HUES64 (cell line): ENCODE results near the gene LGALS4. TPM values are rescaled to one million over a fixed set of nuclear protein-coding genes. Genes with fewer than 3 reads are reported as not detected.
A peak's percentile ranks its signal among the peaks of the same experiment; 100 is the strongest.
"Not testable (repeated sequence)": the region's sequence is repeated elsewhere in the genome, so short reads cannot be mapped to it uniquely, and the experiment has no call there.

ENCODE experiments used
- H3K27ac ChIP-seq: 2 replicates; pipeline ENCODE4 v1.7.0; 2013; ENCODE audit warnings: low read depth, low read length, inconsistent platforms
- H3K27me3 ChIP-seq: 2 replicates; pipeline ENCODE4 v1.6.1; 2013; ENCODE audit warnings: mild to moderate bottlenecking, low read length; ENCODE audit not compliant: insufficient read depth
- H3K36me3 ChIP-seq: 2 replicates; pipeline ENCODE4 v1.6.1; 2013; ENCODE audit warnings: mild to moderate bottlenecking, low read length; ENCODE audit not compliant: insufficient read depth
- H3K4me1 ChIP-seq: 2 replicates; pipeline ENCODE4 v1.6.1; 2013; ENCODE audit warnings: mild to moderate bottlenecking, low read length, moderate library complexity; ENCODE audit not compliant: insufficient read depth
- H3K4me3 ChIP-seq: 2 replicates; pipeline ENCODE4 v1.5.1; 2013; ENCODE audit warnings: mild to moderate bottlenecking, low read length, moderate library complexity
- H3K9ac ChIP-seq: 2 replicates; pipeline ENCODE4 v1.6.1; 2013; ENCODE audit warnings: mild to moderate bottlenecking, low read depth, low read length
- H3K9me3 ChIP-seq: 2 replicates; pipeline ENCODE4 v1.6.1; 2013; ENCODE audit warnings: low read depth, low read length; ENCODE audit not compliant: insufficient read depth
- WGBS: fragments of 150-250, 120-280 bp; methylation state at CpG from one replicate; pipeline ENCODE4 v1.1.7; 2013; ENCODE audit warnings: missing lambda C conversion rate; 5-methylcytosine and 5-hydroxymethylcytosine counted together
- polyA plus RNA-seq, 2 experiments: library from polyadenylated mRNA; stranded (reverse); fragments of 50-300 nt; gene quantifications; one replicate each; pipeline ENCODE4 v1.2.3, GENCODE V29; 2013

LGALS4 gene, protein sequence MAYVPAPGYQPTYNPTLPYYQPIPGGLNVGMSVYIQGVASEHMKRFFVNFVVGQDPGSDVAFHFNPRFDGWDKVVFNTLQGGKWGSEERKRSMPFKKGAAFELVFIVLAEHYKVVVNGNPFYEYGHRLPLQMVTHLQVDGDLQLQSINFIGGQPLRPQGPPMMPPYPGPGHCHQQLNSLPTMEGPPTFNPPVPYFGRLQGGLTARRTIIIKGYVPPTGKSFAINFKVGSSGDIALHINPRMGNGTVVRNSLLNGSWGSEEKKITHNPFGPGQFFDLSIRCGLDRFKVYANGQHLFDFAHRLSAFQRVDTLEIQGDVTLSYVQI
- not detected for polyA plus RNA-seq (2013, experiment 1 of 2)
- not detected for polyA plus RNA-seq (2013, experiment 2 of 2)

DNA sequence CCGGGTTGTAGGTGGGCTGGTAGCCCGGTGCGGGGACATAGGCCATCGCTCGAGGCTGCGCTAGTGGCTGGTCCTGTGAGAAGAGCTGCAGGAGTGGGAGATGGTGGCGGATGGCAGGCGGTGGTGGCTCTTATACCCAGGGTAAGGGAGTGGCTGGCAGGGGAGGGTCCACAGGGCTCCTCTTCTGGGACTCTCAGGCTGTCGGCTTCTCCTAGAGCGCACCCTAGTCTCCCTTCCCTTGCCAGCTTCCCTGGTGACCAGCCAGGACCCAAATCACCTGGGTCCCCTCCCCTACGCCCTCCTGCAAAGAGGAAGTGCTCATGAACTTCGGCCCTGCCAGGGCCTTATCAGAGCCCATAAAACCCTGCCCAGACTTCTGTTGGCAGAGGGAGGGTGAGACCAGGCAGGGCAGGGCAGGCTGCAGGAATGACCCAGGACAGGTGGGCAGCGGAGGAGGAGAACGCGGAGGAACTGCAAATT lies at the start of gene LGALS4:
TSS of gene LGALS4 (minus strand) at position 105 of the 480 bp plus-strand sequence. CDS start at position 46, 59 bp downstream.
- Histone ChIP-seq H3K36me3 (peaks cover 23% of the 10 kb centered on the region), H3K27ac (no peak within 1 kb of the TSS), H3K27me3 (no peaks in the 10 kb centered on the region), H3K4me3 (no peak within 1 kb of the TSS), H3K4me1 (no peaks in the 10 kb centered on the region), H3K9me3 (no peaks in the 10 kb centered on the region), H3K9ac (no peak within 1 kb of the TSS)
- 96% methylated on average over 15 of the region's 15 CpGs for WGBS

DNA sequence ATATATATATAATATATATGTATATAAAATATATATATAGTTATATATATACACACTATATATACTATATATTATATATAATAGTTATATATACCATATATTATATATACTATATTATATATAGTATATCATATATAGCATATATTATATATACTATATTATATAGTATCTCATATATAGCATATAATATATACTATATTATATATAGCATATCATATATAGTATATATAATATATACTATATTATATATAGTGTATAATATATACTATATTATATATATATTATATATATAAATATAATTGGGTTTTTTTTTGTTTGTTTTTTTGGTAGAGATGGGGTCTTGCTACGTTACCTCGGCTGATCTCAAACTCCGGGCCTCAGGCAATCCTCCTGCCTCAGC lies 48.6 kb upstream of the LGALS4 start:
- H3K4me1 ChIP-seq = no peaks in the 10 kb centered on the region
- WGBS = 98% methylated on average over 3 of the region's 3 CpGs
- H3K9me3 ChIP-seq = peaks cover 8% of the 10 kb centered on the region; the same call in 1 of the 2 replicates
- H3K27me3 ChIP-seq = no peaks in the 10 kb centered on the region
- no peak overlapping the region for H3K27ac ChIP-seq
- H3K9ac ChIP-seq = no peak overlapping the region
- no peak overlapping the region for H3K4me3 ChIP-seq
- no peaks in the 10 kb centered on the region for H3K36me3 ChIP-seq

DNA sequence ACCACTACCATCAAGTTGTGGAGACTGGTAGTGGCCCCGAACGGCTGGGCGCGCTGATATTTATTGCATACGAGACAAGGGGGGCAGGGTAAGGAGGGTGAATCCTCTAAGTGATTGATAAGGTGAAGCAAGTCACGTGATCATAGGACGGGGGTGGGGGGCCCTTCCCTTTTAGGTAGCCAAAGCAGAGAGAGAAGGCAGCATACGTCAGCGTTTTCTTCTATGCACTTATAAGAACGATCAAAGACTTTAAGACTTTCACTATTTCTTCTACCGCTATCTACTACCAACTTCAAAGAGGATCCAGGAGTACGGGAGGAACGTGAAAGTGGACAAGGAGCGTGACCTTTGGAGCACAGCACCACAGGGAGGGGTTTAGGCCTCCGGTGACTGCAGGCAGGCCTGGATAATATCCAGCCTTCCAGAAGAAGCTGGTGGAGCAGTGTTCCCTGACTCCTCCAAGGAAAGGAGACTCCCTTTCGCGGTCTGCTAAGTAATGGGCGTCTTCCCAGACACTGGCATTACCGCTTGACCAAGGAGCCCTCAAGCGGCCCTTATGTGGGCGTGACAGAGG lies 47.0 kb upstream of the LGALS4 start:
- not testable (repeated sequence) for H3K36me3 ChIP-seq, H3K27me3 ChIP-seq, H3K4me1 ChIP-seq, H3K9ac ChIP-seq, H3K4me3 ChIP-seq, H3K27ac ChIP-seq, H3K9me3 ChIP-seq
- WGBS = 88% methylated on average over 21 of the region's 21 CpGs

DNA sequence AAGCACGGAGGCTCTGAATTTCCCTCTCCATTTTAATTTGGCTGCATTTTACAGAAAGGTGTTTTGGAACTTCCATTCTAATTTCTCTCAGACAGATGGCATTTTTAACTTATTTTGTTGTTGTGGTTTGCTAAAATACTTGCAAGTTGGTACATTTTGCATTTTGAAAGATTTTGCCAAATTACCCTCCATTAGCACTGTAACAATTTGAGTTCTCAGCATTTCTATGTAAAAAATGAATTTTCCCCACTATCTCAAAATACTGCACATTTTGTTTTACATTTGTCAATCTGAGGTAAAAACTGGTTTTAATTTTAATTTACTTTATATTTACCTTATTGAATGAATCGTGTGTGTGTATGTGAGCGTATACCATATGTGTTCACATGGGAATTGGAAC lies 44.1 kb upstream of the LGALS4 start:
- no peaks in the 10 kb centered on the region for H3K27me3 ChIP-seq
- H3K4me3 ChIP-seq = no peak overlapping the region
- H3K36me3 ChIP-seq = no peaks in the 10 kb centered on the region
- peaks cover 8% of the 10 kb centered on the region; the same call in 1 of the 2 replicates for H3K9me3 ChIP-seq
- no peak overlapping the region for H3K27ac ChIP-seq
- whole genome bisulfite sequencing = 94% methylated on average over 3 of the region's 3 CpGs
- H3K9ac ChIP-seq = no peak overlapping the region
- H3K4me1 ChIP-seq = no peaks in the 10 kb centered on the region

DNA sequence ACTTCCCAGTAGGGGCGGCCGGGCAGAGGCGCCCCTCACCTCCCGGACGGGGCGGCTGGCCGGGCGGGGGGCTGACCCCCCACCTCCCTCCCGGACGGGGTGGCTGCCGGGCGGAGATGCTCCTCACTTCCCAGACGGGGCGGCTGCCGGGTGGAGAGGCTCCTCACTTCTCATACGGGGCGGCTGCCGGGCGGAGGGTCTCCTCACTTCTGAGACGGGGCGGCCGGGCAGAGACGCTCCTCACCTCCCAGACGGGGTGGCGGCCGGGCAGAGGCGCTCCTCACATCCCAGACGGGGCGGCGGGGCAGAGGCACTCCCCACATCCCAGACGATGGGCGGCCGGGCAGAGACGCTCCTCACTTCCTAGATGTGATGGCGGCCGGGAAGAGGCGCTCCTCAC lies 43.0 kb upstream of the LGALS4 start:
- H3K9me3 ChIP-seq, H3K4me1 ChIP-seq, H3K27ac ChIP-seq, H3K4me3 ChIP-seq, H3K36me3 ChIP-seq, H3K9ac ChIP-seq, H3K27me3 ChIP-seq: not testable (repeated sequence)
- WGBS = 95% methylated on average over 26 of the region's 37 CpGs

DNA sequence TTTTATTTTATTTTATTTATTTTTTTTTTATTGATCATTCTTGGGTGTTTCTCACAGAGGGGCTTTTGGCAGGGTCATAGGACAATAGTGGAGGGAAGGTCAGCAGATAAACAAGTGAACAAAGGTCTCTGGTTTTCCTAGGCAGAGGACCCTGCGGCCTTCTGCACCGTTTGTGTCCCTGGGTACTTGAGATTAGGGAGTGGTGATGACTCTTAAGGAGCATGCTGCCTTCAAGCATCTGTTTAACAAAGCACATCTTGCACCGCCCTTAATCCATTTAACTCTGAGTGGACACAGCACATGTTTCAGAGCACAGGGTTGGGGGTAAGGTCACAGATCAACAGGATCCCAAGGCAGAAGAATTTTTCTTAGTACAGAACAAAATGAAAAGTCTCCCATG lies 42.2 kb upstream of the LGALS4 start:
- 83% methylated on average over 1 of the region's 3 CpGs for WGBS
- H3K9ac ChIP-seq, H3K4me1 ChIP-seq, H3K27me3 ChIP-seq, H3K36me3 ChIP-seq, H3K9me3 ChIP-seq, H3K27ac ChIP-seq, H3K4me3 ChIP-seq: not testable (repeated sequence)

DNA sequence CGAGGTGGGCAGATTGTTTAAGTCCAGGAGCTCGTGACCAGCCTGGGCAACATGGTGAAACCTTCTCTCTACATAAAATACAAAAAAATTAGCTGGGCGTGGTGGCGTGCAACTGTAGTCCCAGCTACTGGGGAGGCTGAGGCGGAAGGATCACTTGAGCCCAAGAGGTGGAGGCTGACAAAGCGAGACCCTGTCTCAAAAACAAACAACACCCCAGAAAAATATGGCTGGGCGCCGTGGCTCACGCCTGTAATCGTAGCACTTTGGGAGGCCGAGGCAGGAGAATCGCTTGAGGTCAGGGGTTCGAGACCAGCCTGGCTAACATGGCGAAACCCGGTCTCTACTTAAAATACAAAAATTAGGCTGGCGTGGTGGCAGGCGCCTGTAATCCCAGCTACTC lies 40.5 kb upstream of the LGALS4 start:
- 95% methylated on average over 17 of the region's 17 CpGs for WGBS
- H3K9me3 ChIP-seq = peaks cover 8% of the 10 kb centered on the region; the same call in 1 of the 2 replicates
- H3K27ac ChIP-seq = no peak overlapping the region; the same call in 1 of the 2 replicates
- H3K4me1 ChIP-seq = 0 out of 2 replicates have a peak, but pooled peaks cover 3% of the 10 kb centered on the region
- H3K4me3 ChIP-seq = peak overlapping the region; percentile 78
- no peaks in the 10 kb centered on the region for H3K27me3 ChIP-seq
- peak overlapping the region; percentile 84; the same call in 1 of the 2 replicates for H3K9ac ChIP-seq
- peaks cover 4% of the 10 kb centered on the region for H3K36me3 ChIP-seq

DNA sequence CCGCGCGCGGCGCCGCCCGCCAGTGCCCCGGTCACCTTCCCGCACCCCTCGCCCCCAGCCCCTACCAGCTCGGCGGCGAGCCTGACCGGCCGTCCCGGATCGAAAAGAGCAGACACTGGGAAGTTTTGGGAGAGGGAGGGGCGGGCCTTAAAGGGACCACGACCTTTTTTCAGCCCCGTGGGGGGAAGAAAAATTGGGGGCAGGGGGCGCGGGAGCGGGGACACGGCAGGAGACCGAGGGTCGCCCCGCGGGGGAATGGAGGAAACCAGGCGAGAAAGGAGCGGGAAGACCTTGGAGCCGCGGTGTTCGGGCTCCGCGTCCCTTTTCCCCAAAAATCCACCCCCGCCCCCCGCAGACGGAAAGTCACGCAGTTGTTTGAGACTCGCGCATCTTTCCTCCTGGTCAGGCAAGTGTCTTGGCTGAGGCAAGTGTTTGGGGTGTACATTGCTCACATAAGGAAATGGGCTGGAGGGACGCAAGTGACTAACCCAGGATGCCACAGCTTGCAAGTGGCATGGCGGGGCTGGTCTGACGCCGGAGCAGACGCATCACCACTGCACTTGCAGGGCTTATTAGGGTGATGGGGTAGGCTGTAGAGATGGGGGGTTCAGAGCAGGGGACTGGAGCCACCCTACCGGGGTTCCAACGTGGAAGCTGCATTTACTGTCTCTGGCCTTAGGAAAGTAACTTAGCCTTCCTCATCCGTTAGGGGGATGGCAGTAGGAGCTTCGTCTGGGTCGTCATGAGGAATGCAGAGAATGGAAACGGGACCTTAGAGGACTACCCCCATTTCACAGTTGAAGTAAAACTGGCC lies 39.7 kb upstream of the LGALS4 start:
- peaks cover 10% of the 10 kb centered on the region for H3K36me3 ChIP-seq
- H3K9me3 ChIP-seq = peaks cover 8% of the 10 kb centered on the region; the same call in 1 of the 2 replicates
- H3K27ac ChIP-seq = peak overlapping the region; percentile 97
- peak overlapping the region; percentile 78 for H3K4me3 ChIP-seq
- no peaks in the 10 kb centered on the region for H3K27me3 ChIP-seq
- H3K9ac ChIP-seq = peak overlapping the region; percentile 84
- WGBS = 2% methylated on average over 45 of the region's 52 CpGs
- peaks cover 3% of the 10 kb centered on the region; the same call in 1 of the 2 replicates for H3K4me1 ChIP-seq

DNA sequence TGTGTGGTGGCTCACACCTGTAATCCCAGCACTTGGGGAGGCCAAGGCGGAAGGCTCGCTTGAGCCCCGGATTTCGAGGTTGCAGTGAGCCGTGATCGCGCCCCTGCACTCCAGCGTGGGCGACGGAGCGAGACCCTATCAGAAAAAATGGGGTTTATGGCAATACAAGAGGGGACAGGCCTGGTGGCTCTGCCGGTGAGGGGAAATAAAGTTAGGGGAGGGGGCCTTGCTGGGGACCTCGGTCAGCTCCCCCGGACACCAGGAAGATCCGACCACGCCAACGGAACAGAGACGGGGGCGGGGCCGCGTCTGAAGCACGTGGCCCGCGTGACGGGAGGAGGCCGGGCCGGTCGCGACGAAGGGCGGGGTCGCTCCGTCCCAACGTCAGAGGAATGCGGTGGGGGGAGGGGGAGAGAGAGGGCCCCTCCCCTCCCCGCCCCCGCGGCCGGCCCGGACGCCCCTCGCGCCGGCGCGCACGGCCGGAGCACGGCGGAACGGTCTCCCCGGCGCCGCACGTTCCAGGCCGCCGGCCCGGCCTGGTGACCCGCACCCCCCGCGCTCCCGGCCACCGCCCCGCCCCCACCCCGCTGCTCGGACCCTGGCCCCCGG lies 39.0 kb upstream of the LGALS4 start:
- no peaks in the 10 kb centered on the region for H3K27me3 ChIP-seq
- H3K4me3 ChIP-seq = peak overlapping the region; percentile 78
- H3K27ac ChIP-seq = peak overlapping the region; percentile 97
- 1% methylated on average over 60 of the region's 67 CpGs for WGBS
- H3K36me3 ChIP-seq = peaks cover 17% of the 10 kb centered on the region
- H3K4me1 ChIP-seq = peaks cover 3% of the 10 kb centered on the region; the same call in 1 of the 2 replicates
- H3K9me3 ChIP-seq = peaks cover 3% of the 10 kb centered on the region; the same call in 1 of the 2 replicates
- peak overlapping the region; percentile 84 for H3K9ac ChIP-seq

DNA sequence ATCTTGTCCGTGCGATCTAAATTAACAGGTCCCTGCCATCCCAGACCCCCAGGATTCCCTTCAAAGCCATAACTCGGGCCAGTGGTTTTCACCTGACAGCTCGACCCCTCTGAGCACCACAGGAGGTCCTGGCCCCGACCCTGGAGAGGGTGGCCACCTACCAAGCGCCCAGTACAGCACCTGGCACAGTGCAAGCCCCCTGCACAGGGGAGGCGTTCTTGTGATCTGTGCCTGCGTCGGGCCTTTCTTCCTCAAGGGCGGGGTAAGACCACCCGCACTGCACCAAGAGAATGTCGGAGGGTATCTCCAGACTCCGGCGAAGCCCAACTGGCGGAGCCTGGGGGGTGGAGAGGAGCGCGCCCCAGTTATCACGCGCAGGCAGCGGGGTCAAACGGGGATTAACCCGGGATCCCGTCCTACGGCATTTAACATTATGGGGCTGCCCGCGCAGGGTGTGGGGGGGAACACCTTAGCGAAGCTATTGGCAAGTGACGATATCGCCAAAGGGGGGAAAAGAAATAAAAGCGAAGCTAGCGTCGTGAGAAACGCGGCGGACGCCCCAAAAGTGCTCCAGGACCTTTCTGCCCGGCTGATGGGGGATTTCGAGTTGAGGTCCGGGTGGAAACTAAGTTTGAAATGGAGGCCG lies 38.4 kb upstream of the LGALS4 start:
- Histone ChIP-seq H3K36me3 (peaks cover 23% of the 10 kb centered on the region), H3K27me3 (no peaks in the 10 kb centered on the region), H3K9ac (peak overlapping the region; percentile 35), H3K9me3 (no peaks in the 10 kb centered on the region), H3K4me3 (peak overlapping the region; percentile 67), H3K27ac (peak overlapping the region; percentile 90), H3K4me1 (peaks cover 3% of the 10 kb centered on the region; the same call in 1 of the 2 replicates)
- WGBS = 6% methylated on average over 40 of the region's 40 CpGs
